Mucosa of rectum (tissue), 2 donors: ENCODE data around the gene SUMO4.

Source experiments
- H3K27ac ChIP-seq, 2 donors: one replicate each; pipeline ENCODE4 v1.7.0; 2013; ENCODE audit warnings: inconsistent platforms in 2 of 2, low read depth in 2 of 2, low read length in 2 of 2
- H3K27me3 ChIP-seq, 2 donors: one replicate each; pipeline ENCODE4 v1.7.0; 2013; ENCODE audit warnings: low read length in 2 of 2; ENCODE audit not compliant: control insufficient read depth in 2 of 2, insufficient read depth in 2 of 2
- H3K36me3 ChIP-seq, 2 donors: one replicate each; pipeline ENCODE4 v1.7.0; 2013; ENCODE audit warnings: low read length in 2 of 2; ENCODE audit not compliant: control insufficient read depth in 2 of 2, insufficient read depth in 2 of 2
- H3K4me1 ChIP-seq, 2 donors: one replicate each; pipeline ENCODE4 v1.7.0; 2013; ENCODE audit warnings: low read length in 2 of 2, mild to moderate bottlenecking in 1 of 2; ENCODE audit not compliant: control insufficient read depth in 2 of 2, insufficient read depth in 2 of 2
- H3K4me3 ChIP-seq, 2 donors: one replicate each; pipeline ENCODE4 v1.7.0; 2013; ENCODE audit warnings: low read length in 2 of 2
- H3K9ac ChIP-seq, 2 donors: one replicate each; pipeline ENCODE4 v1.7.0; 2013; ENCODE audit warnings: low read length in 2 of 2, low read depth in 1 of 2, mild to moderate bottlenecking in 1 of 2
- H3K9me3 ChIP-seq, 2 donors: one replicate each; pipeline ENCODE4 v1.7.0; 2013; ENCODE audit warnings: low read length in 2 of 2; ENCODE audit not compliant: control insufficient read depth in 2 of 2
- donor health status: healthy.
- donor health status: Normal muscosa, but diverticular disease.

SUMO4 gene

GRCh38 chr6:149366267-149366921, 33.7 kb upstream of the SUMO4 start:
- Histone ChIP-seq H3K4me1 (peaks cover 0 to 6% of the 10 kb centered on the region in 2 donors), H3K36me3 (peaks cover 0 to 3% of the 10 kb centered on the region in 2 donors), H3K9ac (no peak overlapping the region), H3K27me3 (no peaks in the 10 kb centered on the region), H3K4me3 (no peak overlapping the region), H3K27ac (no peak overlapping the region), H3K9me3 (no peaks in the 10 kb centered on the region)

- Histone ChIP-seq H3K9ac (no peak overlapping the region), H3K27ac (no peak overlapping the region), H3K4me1 (peaks cover 0 to 6% of the 10 kb centered on the region in 2 donors)
These were observed 32.0 kb upstream of the SUMO4 start for GRCh38 chr6:149368065-149368464.

GRCh38 chr6:149371154-149371553, 28.9 kb upstream of the SUMO4 start:
- no peak overlapping the region for H3K4me3 ChIP-seq
- H3K9me3 ChIP-seq, result no peaks in the 10 kb centered on the region
- H3K27me3 ChIP-seq, result no peaks in the 10 kb centered on the region
- peaks cover 3 to 10% of the 10 kb centered on the region in 2 donors for H3K36me3 ChIP-seq
- peaks cover 0 to under 1% of the 10 kb centered on the region in 2 donors for H3K4me1 ChIP-seq
- no peak overlapping the region for H3K27ac ChIP-seq
- no peak overlapping the region for H3K9ac ChIP-seq

More at GRCh38 chr6:149368065-149368464, 32.0 kb upstream of the SUMO4 start:
- Histone ChIP-seq H3K4me3 (no peak overlapping the region), H3K9me3 (no peaks in the 10 kb centered on the region), H3K27me3 (no peaks in the 10 kb centered on the region), H3K36me3 (peaks cover 0 to 7% of the 10 kb centered on the region in 2 donors)

- Histone ChIP-seq H3K27me3 (no peaks in the 10 kb centered on the region), H3K9ac (no peak overlapping the region), H3K27ac (no peak overlapping the region), H3K36me3 (peaks cover 3 to 10% of the 10 kb centered on the region in 2 donors), H3K9me3 (no peaks in the 10 kb centered on the region), H3K4me1 (no peaks in the 10 kb centered on the region), H3K4me3 (no peak overlapping the region)
These were observed 28.0 kb upstream of the SUMO4 start for GRCh38 chr6:149372062-149372461.

- no peaks in the 10 kb centered on the region for H3K4me1 ChIP-seq
- no peak overlapping the region for H3K9ac ChIP-seq
- no peak overlapping the region for H3K27ac ChIP-seq
These were observed 26.6 kb upstream of the SUMO4 start for GRCh38 chr6:149373511-149373910.

GRCh38 chr6:149379977-149380376, 20.1 kb upstream of the SUMO4 start:
- H3K4me3 ChIP-seq, result no peak overlapping the region
- H3K9ac ChIP-seq, result no peak overlapping the region
- H3K4me1 ChIP-seq, result no peaks in the 10 kb centered on the region
- no peak overlapping the region for H3K27ac ChIP-seq
- no peaks in the 10 kb centered on the region for H3K9me3 ChIP-seq
- no peaks in the 10 kb centered on the region for H3K27me3 ChIP-seq
- H3K36me3 ChIP-seq, result peaks cover 22 to 25% of the 10 kb centered on the region in 2 donors

More at GRCh38 chr6:149373511-149373910, 26.6 kb upstream of the SUMO4 start:
- Histone ChIP-seq H3K36me3 (peaks cover 9 to 17% of the 10 kb centered on the region in 2 donors), H3K4me3 (no peak overlapping the region), H3K9me3 (no peaks in the 10 kb centered on the region), H3K27me3 (no peaks in the 10 kb centered on the region)

GRCh38 chr6:149380523-149380922, 19.5 kb upstream of the SUMO4 start:
- H3K36me3 ChIP-seq, result peaks cover 22 to 25% of the 10 kb centered on the region in 2 donors
- no peak overlapping the region for H3K9ac ChIP-seq
- no peak overlapping the region for H3K27ac ChIP-seq
- no peaks in the 10 kb centered on the region for H3K9me3 ChIP-seq
- H3K4me1 ChIP-seq, result no peaks in the 10 kb centered on the region
- no peaks in the 10 kb centered on the region for H3K27me3 ChIP-seq
- no peak overlapping the region for H3K4me3 ChIP-seq

GRCh38 chr6:149383371-149383770, 16.7 kb upstream of the SUMO4 start:
- Histone ChIP-seq H3K4me3 (no peak overlapping the region), H3K36me3 (peaks cover 17 to 20% of the 10 kb centered on the region in 2 donors), H3K9ac (no peak overlapping the region)

GRCh38 chr6:149384464-149384863, 15.6 kb upstream of the SUMO4 start:
- Histone ChIP-seq H3K4me3 (no peak overlapping the region), H3K27me3 (no peaks in the 10 kb centered on the region), H3K27ac (no peak overlapping the region), H3K4me1 (peaks cover 9 to 11% of the 10 kb centered on the region in 2 donors), H3K36me3 (peaks cover 9 to 10% of the 10 kb centered on the region in 2 donors), H3K9ac (no peak overlapping the region), H3K9me3 (no peaks in the 10 kb centered on the region)

More at GRCh38 chr6:149383371-149383770, 16.7 kb upstream of the SUMO4 start:
- H3K27me3 ChIP-seq, result no peaks in the 10 kb centered on the region
- no peak overlapping the region for H3K27ac ChIP-seq
- peaks cover 6 to 11% of the 10 kb centered on the region in 2 donors for H3K4me1 ChIP-seq
- no peaks in the 10 kb centered on the region for H3K9me3 ChIP-seq

GRCh38 chr6:149385998-149386646, 13.9 kb upstream of the SUMO4 start:
- no peak overlapping the region for H3K4me3 ChIP-seq
- H3K27ac ChIP-seq, result no peak overlapping the region
- peaks cover 3% of the 10 kb centered on the region in 2 donors for H3K36me3 ChIP-seq
- no peaks in the 10 kb centered on the region for H3K9me3 ChIP-seq
- H3K9ac ChIP-seq, result no peak overlapping the region
- H3K4me1 ChIP-seq, result peaks cover 9 to 12% of the 10 kb centered on the region in 2 donors
- H3K27me3 ChIP-seq, result no peaks in the 10 kb centered on the region
